Measurements from ENCODE around the gene AQP2.

- TF ChIP-seq CTCF (IDR thresholded peaks at IDR 0.05; ENCODE audit: poor library complexity): no peak
- no peak for TF ChIP-seq EZH2 (IDR thresholded peaks at IDR 0.05; ENCODE audit: borderline replicate concordance)
These were observed 2.6 kb downstream of the AQP2 start for GRCh38 chr12:49953151-49953550.

All from hepatocyte (in vitro differentiated cells).